Retinal pigment epithelial cell (primary cell): ENCODE measurements around the gene SLX9.

Source experiments
- DNase-seq: peaks from one replicate; pipeline ENCODE4 v3.0.0-alpha.2; 2010; ENCODE audit warnings: low read depth
- H3K4me3 ChIP-seq: 2 replicates; pipeline ENCODE4 v1.5.1; 2011; ENCODE audit warnings: mild to moderate bottlenecking, low read length, control low read depth, moderate library complexity
- CTCF ChIP-seq: conservative IDR thresholded peaks from 2 replicates; pipeline ENCODE4 v1.5.1; 2011; ENCODE audit warnings: low read depth, low read length, control low read depth, inconsistent platforms

SLX9 gene

GRCh38 chr21:44941567-44941966 is 1.7 kb downstream of the SLX9 start:
- H3K4me3 ChIP-seq = no peak overlapping the region
- TF ChIP-seq CTCF = no peak

GRCh38 chr21:44942566-44942965 is 2.7 kb downstream of the SLX9 start:
- no peak for TF ChIP-seq CTCF
- H3K4me3 ChIP-seq = no peak overlapping the region

More at GRCh38 chr21:44941567-44941966, 1.7 kb downstream of the SLX9 start:
- DNase-seq = no peak

GRCh38 chr21:44943005-44943685 is 3.3 kb downstream of the SLX9 start:
- H3K4me3 ChIP-seq = no peak overlapping the region
- DNase-seq = no peak
- no peak for TF ChIP-seq CTCF

More at GRCh38 chr21:44942566-44942965, 2.7 kb downstream of the SLX9 start:
- DNase-seq = no peak

GRCh38 chr21:44943686-44944550 is 4.1 kb downstream of the SLX9 start:
- no peak overlapping the region for H3K4me3 ChIP-seq
- TF ChIP-seq CTCF = no peak
- no peak for DNase-seq

- no peak for TF ChIP-seq CTCF
- no peak overlapping the region for H3K4me3 ChIP-seq
- DNase-seq = no peak
Measured at GRCh38 chr21:44944596-44944995, 4.8 kb downstream of the SLX9 start.

GRCh38 chr21:44946254-44947041 is 6.6 kb downstream of the SLX9 start:
- no peak for DNase-seq
- no peak for TF ChIP-seq CTCF
- no peak overlapping the region for H3K4me3 ChIP-seq
